K562 (cell line): ENCODE measurements around the gene SLC4A2. TPM values are rescaled to one million over a fixed set of nuclear protein-coding genes. Genes with fewer than 3 reads are reported as not detected.

ENCODE experiments used
- ATF3 ChIP-seq, 2 experiments: fragments of 450-650 bp in 1 of 2; sonication (generic) in 1 of 2; formaldehyde crosslinking in 1 of 2; IDR thresholded peaks in 1 of 2; conservative IDR thresholded peaks in 1 of 2; 2 replicates each; pipeline versions ENCODE4 v1.6.1 to v1.8.1; 2016 to 2023; ENCODE audit warnings: mild to moderate bottlenecking in 2 of 2, moderate library complexity in 2 of 2, inconsistent platforms in 1 of 2, missing genetic modification reagents in 1 of 2
- CHD7 ChIP-seq: fragments of 200-600 bp; sonication (generic); IDR thresholded peaks from one replicate; pipeline ENCODE4 v1.6.1; 2012; ENCODE audit warnings: mild to moderate bottlenecking, low read depth, low read length, inconsistent platforms
- MAX ChIP-seq: sonication (generic); formaldehyde crosslinking; IDR thresholded peaks from 2 replicates; pipeline ENCODE4 v1.9.0; 2022; ENCODE audit warnings: mild to moderate bottlenecking, missing genetic modification reagents
- MAZ ChIP-seq, 2 experiments: fragments of 450-650 bp in 1 of 2; sonication (generic) in 1 of 2; formaldehyde crosslinking; IDR thresholded peaks in 1 of 2; conservative IDR thresholded peaks in 1 of 2; 2 replicates each; pipeline versions ENCODE4 v1.4.0 to v1.5.0; 2020; ENCODE audit warnings: mild to moderate bottlenecking in 1 of 2, missing genetic modification reagents in 1 of 2
- MNT ChIP-seq, 2 experiments: fragments of 450-650 bp; conservative IDR thresholded peaks; 2 replicates each; pipeline ENCODE4 v1.6.1; 2017; ENCODE audit warnings: mild to moderate bottlenecking in 2 of 2, moderate library complexity in 2 of 2
- SRSF1 ChIP-seq: fragments of 200-400 bp; formaldehyde crosslinking; IDR thresholded peaks from 2 replicates; pipeline ENCODE4 v1.6.1; 2017; ENCODE audit warnings: mild to moderate bottlenecking, low read depth, low read length, moderate library complexity
- THAP7 ChIP-seq: fragments of 250-450 bp; sonication (Bioruptor Pico); IDR thresholded peaks from 2 replicates; pipeline ENCODE4 v1.5.0; 2021
- ZNF124 ChIP-seq: sonication (generic); formaldehyde crosslinking; IDR thresholded peaks from 2 replicates; pipeline ENCODE4 v1.8.1; 2022; ENCODE audit warnings: missing genetic modification reagents
- polyA plus RNA-seq, 8 experiments: library from polyadenylated mRNA; depleted of rRNA in 4 of 8; stranded (reverse) in 5 of 8; unstranded in 3 of 8; fragments of >200 nt; fragmentation: Nextera tagmentation in 2 of 8; fragmentation: Illumina TruSeq in 1 of 8; extraction: Ambion mirVana in 2 of 8; extraction: Trizol in 1 of 8; gene quantifications; 2 replicates each; pipeline versions ENCODE4 v1.2.1 to v1.2.3, GENCODE V29; 2011 to 2014; ENCODE audit warnings: inconsistent platforms in 1 of 8, missing spikeins in 1 of 8
- total RNA-seq, 7 experiments: library from RNA; depleted of rRNA in 6 of 7; stranded (reverse); fragments of >200 nt in 6 of 7; fragmentation: Illumina TruSeq in 2 of 7; extraction: Trizol in 2 of 7; gene quantifications; 2 replicates each; pipeline versions ENCODE4 v1.2.1 to v1.2.3, GENCODE V29; 2011 to 2021; ENCODE audit warnings: low replicate concordance in 1 of 7

Gene SLC4A2
- total and polyA plus RNA-seq, 9 of the 15 experiments (the other 6 are each of a cell fraction or from before 2014, with no cell fraction given): 11.4 to 375 (median 130) TPM

GRCh38 chr7:151056666-151057505 is 2.5 kb upstream of the SLC4A2 start (continued):
- TF ChIP-seq CHD7 (no peak), MAZ (CRISPR knock-in tag; conservative IDR thresholded peaks at IDR 0.05 in 1 of 2, IDR thresholded peaks at IDR 0.05 in 1 of 2) (peak in 1 of 2 experiments; percentile 30; a peak in 1 of 4 replicates), ZNF124 (CRISPR knock-in tag) (no peak), SRSF1 (no peak), MNT (conservative IDR thresholded peaks at IDR 0.05) (no peak), MAX (CRISPR knock-in tag) (no peak; the same call in 1 of the 2 replicates), ATF3 (IDR thresholded peaks at IDR 0.05) (no peak), ATF3 (CRISPR knock-in tag; conservative IDR thresholded peaks at IDR 0.05) (no peak), THAP7 (no peak)
